ENCODE results near the gene NOTCH1.
A peak's percentile ranks its signal among the peaks of the same experiment; 100 is the strongest.

NOTCH1 gene

DNA sequence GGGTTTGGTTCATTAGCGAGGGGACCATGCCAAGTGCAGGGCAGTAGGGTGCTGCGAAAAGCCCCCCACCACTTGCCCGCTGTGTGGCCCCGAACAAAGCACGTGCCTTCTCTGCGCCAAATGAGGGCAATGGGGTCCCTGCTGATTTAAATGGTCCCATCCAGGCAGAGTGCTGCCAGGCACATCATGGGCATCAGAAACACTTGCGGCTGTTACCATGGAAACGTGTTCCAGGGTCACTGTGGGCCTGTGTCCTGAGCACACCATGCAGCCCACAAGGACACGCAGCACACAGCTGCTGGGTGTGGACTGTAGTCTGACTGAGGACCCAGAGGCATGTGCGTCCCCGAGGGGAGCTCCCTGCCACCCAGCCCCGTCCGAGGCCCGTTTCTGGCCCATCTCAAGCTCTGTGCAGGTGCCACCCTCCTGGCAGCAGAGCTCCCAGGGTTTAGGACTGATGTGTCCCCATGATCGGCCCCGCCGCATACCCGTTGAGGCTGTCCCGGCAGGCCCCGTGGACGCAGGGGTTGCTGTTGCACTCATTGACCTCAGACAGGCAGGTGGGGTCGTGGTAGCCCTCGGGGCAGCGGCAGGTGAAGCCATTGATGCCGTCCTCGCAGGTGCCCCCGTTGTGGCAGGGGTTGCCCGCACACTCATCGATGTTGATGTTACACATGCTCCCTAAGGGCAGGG is 31.7 kb downstream of the NOTCH1 start:
- DNase-seq = no peak

DNA sequence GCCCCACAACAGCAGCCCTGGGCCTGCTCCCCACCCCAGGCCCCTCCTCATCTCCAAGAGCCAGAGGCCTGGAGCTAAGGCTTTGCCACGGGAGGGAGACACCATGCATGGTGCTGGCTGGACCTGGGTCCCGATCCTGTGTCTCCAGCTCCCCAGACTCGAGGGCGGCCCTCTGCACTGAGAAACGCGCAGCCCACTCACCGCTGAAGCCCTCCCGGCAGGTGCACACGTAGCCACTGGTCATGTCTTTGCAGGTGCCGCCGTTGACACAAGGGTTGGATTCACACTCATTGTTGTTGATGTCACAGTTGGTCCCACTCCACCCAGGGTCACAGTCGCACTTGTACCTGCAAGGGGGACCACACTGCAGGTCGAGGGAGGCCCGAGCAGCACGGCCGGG is 32.7 kb downstream of the NOTCH1 start:
- no peak for DNase-seq

DNA sequence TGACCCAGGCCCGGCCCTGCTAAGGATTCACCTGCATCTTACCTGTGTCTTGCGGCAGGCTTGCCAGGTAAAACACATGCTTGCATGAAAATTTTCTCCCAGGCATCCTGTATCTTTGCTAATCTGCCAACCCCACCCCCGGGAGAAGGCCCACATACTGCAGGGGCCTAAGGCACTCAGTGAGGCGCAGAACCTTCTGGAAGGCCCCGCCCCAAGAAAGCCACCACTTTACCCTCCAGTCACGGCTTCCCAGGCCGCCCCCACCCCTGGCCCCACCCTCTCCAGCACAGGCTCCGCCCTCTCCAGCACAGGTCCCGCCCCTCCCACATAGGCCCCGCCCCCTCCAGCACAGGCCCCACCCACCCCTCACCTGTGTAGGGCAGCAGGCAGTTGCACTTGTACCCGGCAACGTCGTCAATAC is 33.2 kb downstream of the NOTCH1 start:
- peak; percentile 67 to 69 for DNase-seq

DNA sequence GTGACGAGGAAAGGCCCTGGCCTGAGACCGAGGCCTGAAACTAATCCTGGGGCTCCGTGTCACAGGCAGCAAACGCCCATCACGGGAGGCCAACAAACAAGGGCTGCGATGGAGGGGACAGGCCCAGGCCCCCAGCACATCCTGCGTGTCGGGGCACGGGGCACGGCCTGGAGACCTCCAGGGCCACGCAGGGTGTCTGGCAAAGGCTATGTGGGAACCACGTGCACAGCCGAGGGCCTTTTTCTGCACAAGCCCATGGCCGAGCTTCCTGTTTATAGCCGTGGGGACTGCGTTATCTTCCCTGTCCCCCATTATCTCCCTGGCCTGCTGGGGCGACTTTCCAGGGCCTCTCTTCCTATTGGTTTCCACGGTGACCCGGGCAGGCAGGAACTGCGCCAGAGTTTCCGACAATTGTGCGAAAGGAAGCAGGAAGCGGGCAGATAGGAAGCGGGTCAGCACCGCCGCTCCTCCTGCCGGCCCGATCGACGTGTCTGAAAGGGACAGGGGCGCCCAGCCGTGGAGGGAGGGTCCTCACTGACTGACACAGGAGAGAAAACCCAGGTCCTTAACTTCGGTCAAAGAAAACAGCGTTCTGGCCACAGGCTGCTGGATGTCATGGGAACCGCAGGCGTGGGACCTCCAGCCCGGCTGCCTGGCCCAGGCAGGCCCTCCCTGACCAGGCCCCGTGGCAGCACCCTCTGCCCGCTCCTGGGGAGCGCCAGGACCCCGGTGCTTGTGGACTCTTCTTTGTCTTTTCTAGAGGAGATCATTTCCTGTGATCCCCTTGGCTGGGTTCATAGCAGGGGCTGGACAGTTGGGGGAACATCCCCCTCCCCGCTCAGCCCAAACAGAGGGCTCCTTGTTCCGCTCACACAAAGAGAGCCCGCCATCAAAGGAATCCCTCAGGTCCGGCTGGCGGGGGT is 33.9 kb downstream of the NOTCH1 start:
- DNase-seq = no peak

DNA sequence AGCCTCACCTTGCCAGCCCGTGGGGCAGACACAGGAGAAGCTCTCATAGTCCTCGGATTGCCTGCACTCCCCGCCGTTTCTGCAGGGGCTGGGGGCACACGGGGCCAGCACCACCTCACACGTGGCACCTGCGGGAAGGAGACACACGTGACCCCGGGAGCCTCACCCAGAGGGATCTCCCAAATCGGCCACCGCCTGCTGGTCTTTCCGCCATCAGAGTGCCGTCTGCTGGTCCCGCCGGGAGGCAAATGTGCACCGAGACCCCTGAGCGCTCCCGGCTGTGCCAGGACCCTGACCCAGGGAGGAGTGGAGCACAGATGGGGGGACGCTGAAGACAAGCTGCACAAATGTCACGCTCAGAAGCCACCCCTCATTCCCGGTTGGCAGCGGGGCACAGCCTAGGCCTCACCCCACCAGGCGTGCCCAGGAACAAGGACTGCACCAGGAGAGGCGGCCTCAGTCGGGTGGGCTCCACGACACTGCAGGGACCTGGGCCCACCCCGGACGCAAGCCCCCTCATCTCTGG is 34.6 kb downstream of the NOTCH1 start:
- DNase-seq = no peak

DNA sequence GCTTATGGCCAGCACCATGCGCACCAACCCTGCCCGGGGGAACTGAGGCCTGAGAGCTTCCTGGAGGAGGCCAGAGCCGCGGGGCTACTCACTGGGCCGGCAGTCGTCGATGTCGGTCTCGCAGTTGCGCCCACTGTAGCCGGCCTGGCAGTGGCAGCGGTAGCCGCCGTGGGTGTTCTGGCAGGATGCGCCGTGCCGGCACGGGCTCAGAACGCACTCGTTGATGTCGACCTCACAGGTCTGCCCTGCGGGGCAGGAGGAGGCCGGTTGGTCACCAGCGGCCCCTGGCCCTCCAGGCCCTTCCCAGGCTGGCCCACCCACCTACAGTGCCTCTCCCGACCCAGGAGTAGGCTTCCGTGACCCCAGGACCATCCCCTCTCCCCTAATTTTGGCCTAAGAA is 35.3 kb downstream of the NOTCH1 start:
- DNase-seq = no peak

DNA sequence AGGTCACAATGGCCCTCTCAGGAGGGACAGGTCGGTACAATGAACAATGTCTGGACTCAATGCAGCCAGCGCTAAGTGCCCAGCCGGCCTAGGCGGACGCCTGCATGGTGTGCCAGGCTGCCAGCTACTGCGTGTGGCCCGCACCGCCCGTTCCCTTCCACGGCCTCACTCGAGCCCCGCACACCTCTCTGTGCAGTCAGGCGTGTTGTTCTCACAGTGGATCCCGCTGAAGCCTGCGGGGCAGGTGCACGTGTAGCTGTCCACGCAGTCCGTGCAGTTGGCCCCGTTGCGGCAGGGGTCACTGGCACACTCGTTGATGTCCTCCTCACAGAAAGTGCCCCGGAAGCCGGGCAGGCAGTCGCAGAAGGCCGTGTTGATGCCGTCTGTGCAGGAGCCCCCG is 36.3 kb downstream of the NOTCH1 start:
- DNase-seq = no peak

DNA sequence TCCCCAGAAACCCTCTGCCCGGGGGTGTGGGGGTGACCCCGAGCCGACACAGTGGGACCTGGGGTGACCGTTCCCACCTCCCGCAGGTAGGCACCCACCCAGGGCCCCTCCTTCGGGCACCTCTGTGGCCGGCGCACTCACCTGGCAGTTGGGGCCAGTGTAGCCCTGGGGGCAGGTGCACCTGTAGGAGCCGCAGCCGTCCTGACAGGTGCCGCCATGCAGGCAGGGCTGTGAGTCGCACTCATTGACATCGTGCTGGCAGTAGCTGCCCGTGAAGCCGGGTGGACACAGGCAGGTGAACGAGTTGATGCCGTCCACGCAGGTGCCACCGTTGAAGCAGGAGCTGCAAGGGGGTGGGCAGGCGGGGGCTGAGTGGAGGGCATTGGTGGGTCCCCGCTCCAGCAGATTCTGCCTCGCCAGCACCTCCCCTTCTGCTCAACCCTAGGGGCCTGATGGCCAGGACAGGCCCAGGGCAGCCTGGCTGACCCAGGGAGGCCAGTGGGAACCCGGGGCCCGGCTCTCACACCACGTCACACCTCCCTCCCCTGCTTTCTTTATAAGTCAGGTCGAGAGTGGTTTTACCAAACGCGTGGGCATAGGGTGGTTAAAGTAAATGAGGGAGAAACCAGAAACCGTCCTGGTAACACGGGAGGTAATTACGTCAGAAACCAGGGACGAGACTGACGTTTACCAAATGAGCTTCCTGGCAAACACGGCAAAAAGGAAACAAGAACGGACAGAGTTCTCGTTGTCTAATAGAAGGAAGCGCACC is 36.9 kb downstream of the NOTCH1 start:
- DNase-seq = no peak

DNA sequence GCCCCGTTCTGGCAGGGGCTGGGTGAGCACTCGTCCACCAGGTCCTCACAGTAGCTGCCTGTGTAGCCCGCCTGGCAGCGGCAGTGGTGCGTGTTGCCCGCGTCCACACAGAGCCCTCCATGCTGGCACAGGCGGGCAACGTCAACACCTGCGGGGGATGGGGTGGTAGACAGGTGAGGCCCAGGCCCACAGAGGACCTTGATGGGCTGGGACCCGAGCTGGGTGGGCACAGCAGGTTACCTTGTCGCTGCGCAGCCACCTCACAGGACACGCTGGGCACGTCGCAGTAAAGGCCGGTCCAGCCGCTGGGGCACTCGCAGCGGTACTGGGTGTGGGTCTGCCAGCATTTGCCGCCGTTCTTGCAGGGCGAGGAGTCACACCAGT is 37.9 kb downstream of the NOTCH1 start:
- DNase-seq = no peak

DNA sequence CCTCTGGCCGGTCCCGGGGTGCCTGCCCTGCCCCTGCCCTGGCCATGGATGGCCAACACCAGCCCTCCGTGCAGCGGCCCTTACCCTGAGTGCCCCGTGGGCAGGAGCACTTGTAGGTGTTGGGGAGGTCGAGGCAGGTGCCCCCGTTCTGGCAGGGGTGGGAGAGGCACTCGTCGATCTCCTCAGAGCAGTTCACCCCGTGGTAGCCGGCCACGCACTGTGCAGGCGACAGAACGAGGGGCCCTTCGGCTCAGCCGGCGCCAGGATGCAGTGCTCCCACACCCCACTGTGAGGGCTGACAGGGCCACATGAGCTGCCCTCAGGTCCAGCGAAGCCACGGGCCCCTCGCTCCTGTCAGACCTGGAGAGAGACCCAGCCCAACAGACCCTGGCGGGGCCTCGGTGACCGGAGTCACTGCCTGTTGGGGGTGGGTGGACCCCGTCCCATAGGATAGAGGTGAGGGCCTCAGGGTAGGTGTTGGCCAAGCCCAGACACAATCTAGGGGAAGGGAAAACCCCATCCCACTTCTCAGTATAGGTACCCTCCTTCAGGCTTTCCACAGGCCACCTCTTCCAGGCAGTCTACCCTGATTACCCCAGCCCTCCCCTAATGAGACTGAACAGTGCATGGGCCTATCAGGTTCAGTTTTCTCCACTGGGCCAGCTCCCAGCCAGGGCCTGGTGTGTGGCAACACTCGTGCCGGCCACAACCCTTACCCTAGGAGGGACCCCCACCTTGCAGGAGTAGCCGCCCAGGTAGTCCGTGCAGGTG is 38.4 kb downstream of the NOTCH1 start:
- no peak for DNase-seq

DNA sequence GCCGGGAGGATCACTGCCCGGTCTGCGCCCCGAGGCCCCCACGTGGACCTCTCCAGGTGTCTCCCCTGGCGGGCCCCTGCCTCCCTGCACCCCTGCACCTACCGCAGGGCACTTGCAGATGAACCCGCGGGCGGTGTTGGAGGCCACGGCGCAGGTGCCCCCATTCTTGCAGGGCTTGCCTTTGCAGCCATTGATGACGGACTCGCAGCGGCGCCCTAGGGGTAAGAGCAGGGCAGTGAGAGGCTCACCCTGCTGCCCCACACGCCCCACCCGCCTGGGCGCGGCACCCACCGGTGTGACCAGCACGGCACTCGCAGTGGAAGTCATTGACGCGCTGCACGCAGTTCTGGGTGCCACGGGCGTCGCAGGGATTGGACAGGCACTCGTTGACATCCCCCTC is 39.4 kb downstream of the NOTCH1 start:
- DNase-seq = no peak

DNA sequence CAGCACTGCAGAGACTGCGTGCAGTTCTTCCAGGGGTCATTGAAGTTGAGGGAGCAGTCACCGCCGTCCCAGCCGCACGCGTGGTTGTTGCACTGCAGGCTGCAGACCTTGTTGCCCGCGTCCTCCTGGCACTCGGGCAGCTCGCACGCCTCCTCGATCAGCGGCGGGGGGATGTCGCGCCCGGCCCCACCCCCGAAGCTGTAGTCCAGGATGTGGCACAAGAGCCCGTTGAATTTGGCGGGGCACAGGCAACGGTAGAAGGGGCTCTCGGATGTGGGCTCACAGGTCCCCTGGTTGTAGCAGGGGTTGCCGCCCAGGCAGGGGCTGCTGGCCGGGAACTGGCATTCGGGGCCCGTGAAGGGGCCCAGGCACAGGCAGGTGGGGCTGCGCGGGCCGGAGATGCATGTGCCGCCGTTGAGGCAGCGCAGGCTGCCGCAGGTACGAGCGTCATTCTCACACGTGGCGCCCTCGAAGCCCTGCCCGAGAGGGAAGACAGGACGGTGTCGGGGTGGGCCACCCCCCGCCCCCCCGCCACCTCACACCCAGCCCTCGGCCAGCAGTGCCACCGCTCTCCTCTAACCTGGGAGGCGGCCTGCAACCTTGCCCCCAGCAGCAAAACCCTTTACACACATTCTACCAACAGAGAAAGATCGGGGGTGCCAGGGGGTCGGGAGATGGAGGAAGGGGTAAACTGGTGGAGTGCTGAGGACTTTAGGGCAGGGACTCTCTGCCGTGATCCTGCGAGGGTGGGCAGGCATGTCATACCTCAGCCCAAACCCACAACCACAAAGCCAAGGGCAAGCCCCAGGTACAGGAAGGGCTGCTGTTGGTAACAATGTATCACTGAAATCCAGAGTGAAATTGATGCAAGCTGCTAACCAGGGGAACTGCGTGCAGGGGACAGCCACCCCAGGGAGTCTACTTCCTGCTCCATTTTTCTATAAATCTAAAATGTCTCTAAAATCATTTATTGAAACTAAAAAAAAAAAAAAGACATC is 40.1 kb downstream of the NOTCH1 start:
- DNase-seq = no peak

DNA sequence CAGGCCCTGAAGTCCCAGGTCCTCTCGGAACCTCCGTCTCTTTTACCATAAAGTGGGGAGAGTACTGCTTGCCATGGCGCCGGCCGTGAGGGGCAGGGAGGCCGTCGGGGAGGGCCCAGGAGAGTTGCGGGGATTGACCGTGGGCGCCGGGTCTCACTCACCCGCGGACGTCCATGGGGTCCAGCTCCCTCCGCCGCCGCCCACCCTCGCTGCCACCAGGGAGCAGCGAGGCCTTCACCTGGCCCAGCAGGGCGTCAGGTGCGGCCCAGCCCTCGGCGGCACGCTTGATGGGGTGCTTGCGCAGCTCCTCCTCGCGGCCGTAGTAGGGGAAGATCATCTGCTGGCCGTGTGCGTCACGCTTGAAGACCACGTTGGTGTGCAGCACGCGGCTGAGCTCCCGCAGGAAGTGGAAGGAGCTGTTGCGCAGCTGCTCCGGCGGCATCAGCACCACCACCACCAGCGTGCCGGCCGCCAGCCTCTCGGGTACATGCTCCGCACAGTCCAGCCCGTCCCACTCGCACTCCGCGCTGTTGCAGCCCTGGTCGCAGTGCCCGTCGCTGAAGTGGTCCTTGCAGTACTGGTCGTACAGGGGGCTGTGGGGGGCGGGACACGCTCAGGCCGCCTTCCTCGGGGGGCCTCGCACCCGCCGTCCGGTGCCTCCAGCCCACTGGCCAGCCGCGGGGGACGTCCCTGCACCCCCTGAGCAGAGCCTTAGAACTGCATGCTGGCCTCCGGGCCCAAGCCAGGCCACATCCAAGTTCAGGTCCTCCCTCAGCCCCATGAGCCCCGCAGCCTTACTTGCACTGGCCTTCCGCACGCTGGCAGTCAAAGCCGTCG is 41.1 kb downstream of the NOTCH1 start:
- no peak for DNase-seq

DNA sequence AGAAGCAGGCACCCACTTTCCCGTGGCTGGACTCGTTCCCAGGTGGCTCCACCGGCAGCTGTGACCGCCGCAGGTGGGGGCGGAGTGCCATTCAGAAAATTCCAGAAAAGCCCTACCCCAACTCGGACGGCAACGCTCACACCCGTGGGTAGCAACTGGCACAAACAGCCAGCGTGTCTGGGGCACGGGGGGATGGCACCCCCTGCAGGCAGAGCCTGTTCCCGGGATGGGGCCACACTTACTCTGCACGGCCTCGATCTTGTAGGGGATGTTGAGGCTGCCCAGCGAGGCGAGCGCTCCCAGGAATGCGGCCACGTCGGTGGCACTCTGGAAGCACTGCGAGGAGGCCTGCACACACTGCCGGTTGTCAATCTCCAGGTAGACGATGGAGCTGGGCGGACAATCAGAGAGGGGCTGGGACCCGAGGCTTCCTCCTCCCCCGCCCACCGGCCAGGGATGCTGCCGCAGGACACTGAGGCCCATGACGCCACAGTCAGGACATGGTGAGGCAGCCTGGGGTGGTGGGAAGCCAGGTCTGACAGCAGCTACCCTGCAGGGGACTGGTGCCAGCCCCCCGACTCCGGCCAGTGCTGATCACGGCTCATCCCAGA is 42.8 kb downstream of the NOTCH1 start:
- DNase-seq = no peak

DNA sequence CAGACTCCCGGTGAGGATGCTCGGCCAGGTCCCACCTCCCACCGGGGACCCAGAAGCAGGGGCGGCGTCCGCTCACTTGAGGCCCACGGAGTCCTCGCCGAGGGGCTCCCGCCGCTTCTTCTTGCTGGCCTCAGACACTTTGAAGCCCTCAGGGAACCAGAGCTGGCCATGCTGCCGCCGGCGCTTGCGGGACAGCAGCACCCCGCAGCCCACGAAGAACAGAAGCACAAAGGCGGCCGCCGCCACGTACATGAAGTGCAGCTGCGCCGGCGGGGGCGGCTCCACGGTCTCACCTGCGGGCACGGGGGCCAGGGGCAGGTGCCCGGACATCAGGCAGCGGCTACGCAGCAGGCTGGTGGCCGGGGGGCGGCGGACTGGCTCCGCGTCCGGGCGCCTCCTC is 43.7 kb downstream of the NOTCH1 start:
- DNase-seq = no peak

DNA sequence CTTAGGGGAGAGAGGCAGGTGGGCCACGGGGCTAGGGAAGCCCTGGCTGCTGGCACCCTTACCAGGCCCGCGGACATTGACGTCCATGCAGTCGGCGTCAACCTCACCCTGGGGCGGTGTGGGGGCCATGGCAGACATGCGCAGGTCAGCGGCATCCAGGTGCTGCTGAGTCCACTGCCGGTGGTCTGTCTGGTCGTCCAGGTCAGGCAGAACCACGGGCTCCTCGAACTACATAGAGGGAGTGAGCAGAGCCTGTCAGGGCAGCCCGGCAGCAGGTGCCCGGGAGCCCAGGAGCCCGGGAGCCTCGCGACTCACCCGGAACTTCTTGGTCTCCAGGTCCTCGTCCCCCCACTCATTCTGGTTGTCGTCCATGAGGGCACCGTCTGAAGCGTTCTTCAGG is 44.2 kb downstream of the NOTCH1 start:
- DNase-seq = no peak

DNA sequence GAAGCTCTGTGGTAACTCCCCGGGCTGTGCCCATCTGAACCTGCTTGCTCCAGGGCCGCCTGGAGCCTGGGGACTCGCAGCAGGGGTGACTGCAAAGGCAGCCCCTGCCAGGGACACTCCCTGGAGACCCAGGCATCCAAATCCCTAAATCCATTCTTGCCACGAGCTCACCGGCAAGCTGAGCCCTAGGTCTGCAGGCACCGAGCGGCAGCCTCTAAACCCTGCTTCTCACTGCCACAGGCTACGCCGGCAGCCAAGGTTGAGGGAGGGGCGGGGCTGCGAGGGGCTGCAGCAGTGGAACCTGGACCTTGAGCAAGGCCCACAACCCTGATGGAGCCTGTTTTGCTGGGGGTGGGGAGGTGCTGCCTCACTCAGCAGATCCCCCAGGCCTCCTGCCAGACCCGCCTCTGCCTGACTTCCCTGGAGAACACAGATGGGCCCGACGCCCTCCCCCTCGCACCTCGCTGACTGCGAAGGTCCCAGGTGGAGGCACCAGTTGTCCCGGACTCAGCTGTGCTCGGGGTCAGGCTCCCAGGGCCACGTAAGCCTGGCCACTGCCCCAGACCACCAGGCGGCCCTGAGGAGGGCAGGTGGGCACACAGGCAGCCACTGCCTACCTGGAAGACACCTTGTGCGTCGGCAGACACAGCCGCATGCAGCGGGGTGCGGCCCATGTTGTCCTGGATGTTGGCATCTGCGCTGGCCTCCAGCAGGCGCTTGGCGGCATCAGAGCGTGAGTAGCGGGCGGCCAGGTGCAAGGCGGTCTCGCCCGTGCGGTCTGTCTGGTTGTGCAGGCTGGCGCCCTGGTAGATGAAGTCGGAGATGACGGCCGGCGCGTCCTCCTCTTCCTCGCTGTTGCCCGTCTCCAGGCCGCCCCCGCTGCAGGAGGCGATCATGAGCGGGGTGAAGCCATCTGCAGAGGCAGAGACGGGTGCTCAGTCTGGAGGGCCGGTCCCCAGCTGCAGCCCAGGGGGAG is 45.6 kb downstream of the NOTCH1 start:
- no peak for DNase-seq

Data from activated T-cell treated with anti-CD3 and anti-CD28 coated beads, Interleukin-2, amount 50 U/mL, for 48 hours (primary cell).